ENCODE data around the gene TRPV4.

The TRPV4 gene

DNA sequence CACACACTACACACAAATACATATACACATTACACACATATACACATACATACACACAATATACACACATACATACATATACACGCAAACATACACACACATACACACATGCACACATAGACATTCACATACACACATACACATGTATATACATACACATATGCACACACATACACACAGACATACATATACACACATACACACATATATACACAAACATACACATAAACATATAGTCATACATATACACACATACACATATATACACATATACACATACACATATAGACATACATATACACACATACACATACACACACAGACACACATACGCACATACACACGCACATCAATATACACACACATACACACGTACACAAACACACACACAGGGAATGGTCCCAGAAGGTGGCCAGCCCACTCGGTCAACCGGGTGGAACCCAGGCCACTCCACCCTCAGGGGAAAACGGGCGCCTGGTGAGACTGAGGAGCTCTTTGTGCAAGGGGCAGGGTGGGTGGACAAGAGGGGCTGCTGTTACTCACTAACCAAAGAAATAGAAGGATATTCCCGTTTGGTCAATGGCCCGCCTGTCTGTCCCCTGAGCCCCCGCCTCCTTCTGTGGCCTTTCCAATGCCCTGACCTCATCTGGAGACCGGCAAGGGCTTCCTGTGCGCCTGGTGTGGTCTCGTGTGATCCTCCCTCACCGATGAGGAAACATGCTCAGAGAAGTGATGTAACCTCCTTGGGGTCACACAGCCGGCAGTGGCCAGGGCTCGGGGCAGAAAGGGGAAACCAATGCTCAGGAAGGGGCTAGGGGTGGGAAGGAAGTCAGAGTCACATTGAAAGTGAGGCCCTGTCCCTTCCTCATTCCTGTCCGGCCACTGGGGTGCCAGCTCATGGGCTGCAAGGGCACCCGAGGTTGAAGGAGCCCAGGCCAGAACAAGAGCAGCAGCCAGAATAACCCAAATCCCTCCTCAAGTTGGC, 5.3 kb downstream of the TRPV4 start:
- peak; percentile 97 to 99 for DNase-seq

DNA sequence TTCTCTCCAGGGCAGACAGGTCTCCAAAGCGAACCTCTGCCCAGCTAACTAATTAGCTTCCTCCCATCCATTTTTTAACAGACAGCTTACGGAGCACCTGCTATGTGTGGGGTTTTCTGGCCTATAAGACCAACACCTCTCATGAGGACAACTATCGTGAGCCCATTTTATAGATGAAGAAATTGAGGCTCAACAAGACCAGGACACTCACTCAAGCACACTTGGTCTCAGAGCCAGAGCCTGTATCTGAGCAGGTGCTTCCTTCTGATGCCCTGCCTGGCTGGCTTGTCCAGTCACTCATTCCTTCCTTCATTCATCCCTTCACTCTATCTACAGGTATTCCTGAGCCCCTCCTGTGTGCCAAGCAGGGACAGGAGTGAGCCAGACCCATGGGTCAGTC, 6.1 kb downstream of the TRPV4 start:
- no peak for DNase-seq

DNA sequence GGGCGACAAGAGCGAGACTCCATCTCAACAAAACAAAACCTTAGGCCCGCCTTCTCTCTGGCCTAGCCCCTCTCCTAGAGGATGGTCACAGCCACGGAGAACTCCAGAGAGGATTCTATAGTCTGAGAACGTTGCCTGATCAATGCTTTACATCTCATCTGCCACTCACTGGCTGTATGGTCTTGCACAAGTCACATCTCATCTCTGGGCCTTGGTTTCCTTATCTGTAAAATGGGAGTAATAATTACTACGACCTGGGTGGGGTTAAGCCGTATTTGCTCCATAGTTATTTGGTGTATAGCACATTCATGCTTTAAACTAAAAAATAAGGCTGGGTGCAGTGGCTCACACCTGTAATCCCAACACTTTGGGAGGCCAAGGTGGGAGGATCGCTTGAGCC, 8.5 kb downstream of the TRPV4 start:
- no peak for DNase-seq

- DNase-seq = no peak
These were observed 10.2 kb downstream of the TRPV4 start for GRCh38 chr12:109822951-109823411.

DNA sequence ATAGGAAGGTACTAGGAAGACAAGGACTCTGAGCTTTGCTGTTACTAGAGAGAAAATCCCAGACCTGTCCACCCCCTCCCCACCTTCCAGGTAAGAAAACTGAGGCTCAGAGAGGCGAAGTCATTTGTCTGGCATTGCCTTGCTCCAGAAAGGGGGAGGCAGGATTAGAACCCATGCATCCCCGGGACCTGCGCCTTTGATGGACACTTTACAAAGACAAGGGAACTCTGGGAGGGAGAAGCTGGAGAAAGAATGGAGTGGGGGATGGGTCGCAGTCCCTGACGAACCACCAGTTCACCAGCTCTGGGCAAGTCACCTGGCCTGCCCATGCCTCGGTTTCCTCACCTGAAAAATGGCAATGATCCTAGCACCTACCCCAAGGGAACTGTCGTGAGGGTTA, 10.8 kb downstream of the TRPV4 start:
- DNase-seq = no peak

GRCh38 chr12:109821968-109822367, 11.2 kb downstream of the TRPV4 start:
- DNase-seq = no peak

GRCh38 chr12:109820816-109821381, 12.3 kb downstream of the TRPV4 start:
- DNase-seq = no peak

- DNase-seq = no peak
These were observed 14.2 kb downstream of the TRPV4 start for GRCh38 chr12:109818905-109819500.

- no peak for DNase-seq
These were observed 14.9 kb downstream of the TRPV4 start for GRCh38 chr12:109818253-109818652.

DNA sequence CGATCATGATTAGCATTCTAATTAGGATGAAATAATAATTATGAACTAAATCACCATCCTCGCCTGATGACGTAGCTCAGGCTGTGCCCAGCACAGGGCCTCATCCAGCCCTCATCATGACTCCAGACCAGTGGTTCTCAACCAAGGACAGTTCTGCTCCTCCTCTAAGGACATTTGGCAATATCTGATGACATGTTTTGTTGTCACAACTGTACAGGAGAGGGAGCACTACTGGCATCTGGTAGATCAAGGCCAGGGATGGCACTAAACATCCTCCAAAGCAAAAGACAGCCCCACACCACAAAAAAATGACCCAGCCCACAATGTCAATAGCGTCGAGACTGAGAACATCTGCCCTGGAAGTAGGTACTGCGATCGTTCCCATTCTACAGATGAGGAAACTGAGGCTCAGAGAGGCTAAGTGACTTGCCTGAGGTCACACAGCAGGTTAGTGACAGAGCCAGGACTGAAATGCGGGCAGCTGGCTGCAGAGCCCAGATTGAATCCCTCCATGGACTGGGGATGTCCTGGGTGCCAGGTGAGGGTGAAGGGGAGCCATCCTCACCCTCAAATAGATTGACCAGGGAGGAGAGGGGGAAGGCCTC, 15.5 kb downstream of the TRPV4 start:
- DNase-seq = peak; percentile 33 to 46

DNA sequence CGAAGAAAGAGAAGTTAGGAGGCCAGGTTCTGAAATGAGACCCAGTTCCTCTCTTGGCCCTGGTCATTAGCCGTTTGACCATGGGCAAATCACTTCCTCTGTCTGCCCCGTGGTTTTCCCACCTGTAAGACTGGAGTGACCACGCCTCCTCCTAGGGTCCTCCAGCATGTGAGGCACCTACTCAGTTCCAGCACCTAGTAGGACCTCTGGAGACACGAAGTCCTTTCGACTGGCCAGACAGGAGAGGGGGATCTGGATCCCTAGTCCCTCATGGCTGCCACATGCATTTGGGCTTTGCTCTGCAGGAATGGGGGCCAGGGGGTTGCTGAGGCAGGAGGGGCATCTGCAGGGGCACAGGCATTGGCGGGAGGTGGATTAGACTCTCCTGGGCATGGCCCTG, 16.3 kb downstream of the TRPV4 start:
- DNase-seq = no peak

DNA sequence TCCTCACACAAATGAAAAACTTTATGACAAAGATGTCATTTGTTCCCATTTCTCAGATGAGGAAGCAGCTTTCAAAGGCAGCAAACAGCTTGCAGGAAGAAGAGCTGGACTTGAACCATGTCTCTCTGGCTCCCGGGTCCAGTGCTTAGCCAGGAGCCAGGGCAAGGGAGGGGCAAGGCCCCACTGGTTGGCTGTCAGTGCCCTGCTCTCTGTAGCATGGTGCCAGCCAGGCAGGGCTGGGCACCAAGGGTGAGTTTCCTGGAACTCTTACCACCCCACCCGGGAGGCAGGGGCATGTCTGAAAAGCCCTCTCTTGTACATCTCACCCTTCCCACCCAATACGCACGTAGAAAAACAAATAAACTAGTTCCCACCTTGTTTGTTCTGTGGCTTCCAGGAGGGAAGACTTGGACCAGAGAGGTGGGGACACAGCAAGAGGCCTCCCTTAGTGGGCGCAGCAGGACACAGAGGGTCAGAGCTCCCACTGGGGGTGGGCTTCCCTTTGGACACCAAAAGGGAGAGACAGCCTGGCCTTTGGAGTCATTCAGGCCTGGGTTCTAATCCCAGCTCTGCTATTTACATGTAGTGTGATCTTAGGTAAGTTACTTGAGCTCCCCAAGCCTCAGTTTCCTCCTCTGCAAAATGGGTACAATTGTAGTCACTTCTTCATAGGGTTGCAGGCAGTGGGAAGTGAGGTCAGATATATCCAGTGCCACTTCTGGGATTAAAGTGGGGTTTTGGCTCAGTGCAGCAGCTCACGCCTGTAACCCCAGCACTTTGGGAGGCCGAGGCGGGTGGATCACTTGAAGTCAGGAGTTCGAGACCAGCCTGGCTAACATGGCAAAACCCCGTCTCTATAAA, 17.2 kb downstream of the TRPV4 start:
- DNase-seq = no peak

DNA sequence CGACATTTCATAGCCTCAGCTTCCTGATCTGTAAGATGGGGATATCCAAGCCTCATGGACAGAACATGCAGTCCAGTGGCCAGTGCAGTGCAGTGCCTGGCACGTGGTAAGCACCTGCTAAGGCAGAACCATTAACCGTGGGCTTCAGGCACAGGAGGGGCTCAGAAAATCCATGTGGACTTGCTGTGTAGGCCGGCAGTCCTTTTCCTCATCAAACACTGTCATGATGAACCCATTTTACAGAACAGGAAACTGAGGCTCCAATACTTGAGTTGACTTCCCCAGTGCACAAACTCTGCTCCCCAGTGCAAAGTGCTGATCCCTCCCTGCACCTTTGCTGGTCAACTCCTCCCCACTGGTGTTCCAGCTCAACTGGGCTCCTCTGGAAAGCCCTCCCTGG, 18.0 kb downstream of the TRPV4 start:
- DNase-seq = no peak

- DNase-seq = no peak
These were observed 18.5 kb downstream of the TRPV4 start for GRCh38 chr12:109814600-109815150.

DNA sequence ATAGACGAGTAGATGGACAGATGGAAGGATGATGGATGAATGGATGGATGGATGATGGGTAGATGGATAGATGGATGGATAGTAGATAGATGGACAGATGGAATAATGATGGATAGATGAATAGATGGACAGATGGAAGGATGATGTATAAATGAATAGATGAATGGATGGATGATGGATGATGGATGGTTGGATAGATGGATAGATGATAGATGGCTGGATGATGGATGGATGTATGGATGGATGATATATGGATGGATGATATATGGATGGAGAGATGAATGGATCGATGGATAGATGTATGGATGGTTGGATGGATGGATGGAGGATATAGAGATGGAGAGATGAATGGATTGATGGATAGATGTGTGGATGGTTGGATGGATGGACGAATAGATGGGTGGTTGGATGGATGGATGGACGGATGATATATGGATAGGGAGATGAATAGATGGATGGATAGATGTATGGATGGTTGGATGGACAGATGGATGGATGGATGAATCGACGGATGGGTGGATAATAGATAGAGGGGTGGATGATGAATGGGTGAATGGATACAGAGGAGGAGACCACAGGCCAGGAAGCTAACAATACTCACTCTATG, 19.3 kb downstream of the TRPV4 start:
- no peak for DNase-seq

DNA sequence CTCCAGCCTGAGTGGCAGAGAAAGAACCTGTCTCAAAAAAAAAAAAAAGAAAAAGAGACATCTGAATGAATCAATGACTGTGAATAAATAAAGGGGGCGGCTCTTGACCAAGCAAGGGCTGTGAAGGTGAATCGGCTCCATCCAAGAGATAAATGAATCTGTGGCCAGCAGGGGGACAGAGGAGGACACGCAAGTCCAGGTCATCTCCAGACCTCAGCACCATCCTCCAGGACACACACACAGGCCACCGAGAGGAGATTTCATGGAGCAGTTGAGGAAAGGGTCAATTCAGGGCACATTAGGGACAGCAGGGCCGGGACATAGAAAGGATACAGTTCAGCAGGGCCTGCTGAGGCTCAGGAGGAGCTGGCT, 21.6 kb downstream of the TRPV4 start:
- no peak for DNase-seq

GRCh38 chr12:109810954-109811623, 22.1 kb downstream of the TRPV4 start:
- DNase-seq = no peak

GRCh38 chr12:109808876-109809646, 24.1 kb downstream of the TRPV4 start:
- no peak for DNase-seq

DNA sequence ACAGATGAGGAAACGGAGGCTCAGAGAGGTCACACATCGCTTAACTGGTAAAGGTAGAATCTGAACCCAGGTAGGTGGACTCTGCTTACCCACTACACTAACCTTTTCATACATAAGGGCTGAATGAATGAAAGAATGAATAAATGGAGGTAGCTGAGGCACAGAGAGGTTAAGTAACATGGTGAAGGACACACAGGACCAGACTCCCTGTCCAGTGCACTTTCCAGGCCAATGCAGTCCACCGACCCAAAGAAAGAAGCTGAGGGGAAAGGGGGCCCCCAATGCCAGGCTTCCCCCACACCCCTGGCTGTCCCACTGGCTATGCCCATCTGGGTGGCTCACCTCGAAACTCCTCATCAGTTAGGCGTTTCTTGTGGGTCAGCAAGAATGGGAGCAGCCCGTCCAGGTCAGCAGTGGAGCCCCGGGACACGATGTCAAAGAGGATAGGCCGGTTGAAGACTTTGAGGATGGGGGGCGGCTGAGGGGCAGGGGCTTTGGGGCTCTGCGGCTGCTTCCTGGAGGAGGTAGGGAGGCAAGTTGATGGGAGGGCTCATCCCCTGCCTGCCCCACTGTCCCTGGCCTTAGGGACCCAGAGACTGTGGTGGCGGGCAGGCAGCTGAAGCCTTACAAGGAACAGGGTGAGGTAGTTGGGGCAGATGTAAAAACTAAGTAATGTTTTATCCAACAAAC, 25.1 kb downstream of the TRPV4 start:
- no peak for DNase-seq

All from inflammatory macrophage treated with lipopolysaccharide for 1 hour (primary cell).